Right lobe of liver (tissue), 4 donors: ENCODE results near the gene C11orf16.

Source experiments
- POLR2A ChIP-seq: fragments of 450-650 bp; IDR thresholded peaks from one replicate; pipeline ENCODE4 v1.6.1; 2017; ENCODE audit warnings: antibody characterized with exemption, mild to moderate bottlenecking
- TF ChIP-seq, protein P1 (sequence below), 4 donors: fragments of 200-600 bp in 3 of 4; fragments of 450-650 bp in 1 of 4; IDR thresholded peaks; one replicate each; pipeline versions ENCODE4 v1.5.1 to v1.8.0; 2016 to 2022; ENCODE audit warnings: antibody characterized with exemption in 4 of 4, mild to moderate bottlenecking in 2 of 4
- donor health status: DM: no; HTN: no; CAD: no.
- donor health status: DM: no; HTN: no; CAD: no.
- donor health status: DM: no; HTN: yes; CAD: no.

DNA sequence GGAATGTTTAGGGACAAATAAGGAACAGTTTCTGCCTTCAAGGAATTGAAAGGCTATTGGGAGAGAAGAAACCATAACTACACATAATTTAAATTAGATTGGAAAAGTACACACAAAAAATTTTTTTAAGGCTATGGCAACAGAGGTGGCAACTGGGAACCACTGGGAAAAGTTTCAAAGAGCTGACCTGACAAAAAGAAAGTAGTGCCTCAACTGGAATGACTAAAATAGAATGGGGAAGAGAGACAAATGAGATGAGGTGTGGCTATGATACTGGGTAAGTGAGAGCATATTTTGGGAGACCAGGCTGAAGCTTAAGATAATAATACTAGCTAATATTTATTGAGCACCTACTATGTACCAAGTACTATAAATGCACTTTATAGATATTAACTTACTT lies 24.6 kb downstream of the C11orf16 start:
- no peak for TF ChIP-seq POLR2A
- TF ChIP-seq, protein P1, sequence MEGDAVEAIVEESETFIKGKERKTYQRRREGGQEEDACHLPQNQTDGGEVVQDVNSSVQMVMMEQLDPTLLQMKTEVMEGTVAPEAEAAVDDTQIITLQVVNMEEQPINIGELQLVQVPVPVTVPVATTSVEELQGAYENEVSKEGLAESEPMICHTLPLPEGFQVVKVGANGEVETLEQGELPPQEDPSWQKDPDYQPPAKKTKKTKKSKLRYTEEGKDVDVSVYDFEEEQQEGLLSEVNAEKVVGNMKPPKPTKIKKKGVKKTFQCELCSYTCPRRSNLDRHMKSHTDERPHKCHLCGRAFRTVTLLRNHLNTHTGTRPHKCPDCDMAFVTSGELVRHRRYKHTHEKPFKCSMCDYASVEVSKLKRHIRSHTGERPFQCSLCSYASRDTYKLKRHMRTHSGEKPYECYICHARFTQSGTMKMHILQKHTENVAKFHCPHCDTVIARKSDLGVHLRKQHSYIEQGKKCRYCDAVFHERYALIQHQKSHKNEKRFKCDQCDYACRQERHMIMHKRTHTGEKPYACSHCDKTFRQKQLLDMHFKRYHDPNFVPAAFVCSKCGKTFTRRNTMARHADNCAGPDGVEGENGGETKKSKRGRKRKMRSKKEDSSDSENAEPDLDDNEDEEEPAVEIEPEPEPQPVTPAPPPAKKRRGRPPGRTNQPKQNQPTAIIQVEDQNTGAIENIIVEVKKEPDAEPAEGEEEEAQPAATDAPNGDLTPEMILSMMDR (IDR thresholded peaks at IDR 0.05) = no peak
